ENCODE data around the gene URI1. TPM values are rescaled to one million over a fixed set of nuclear protein-coding genes. Genes with fewer than 3 reads are reported as not detected.
"Not testable (repeated sequence)": the region's sequence is repeated elsewhere in the genome, so short reads cannot be mapped to it uniquely, and the experiment has no call there.

URI1 gene
- total RNA-seq, 1 experiment from 2014 or later: 68.9 TPM

- Mint-ChIP-seq H3K4me1 (ENCODE audit: insufficient read depth, unreplicated experiment) (peaks cover 47% of the 10 kb centered on the region), H3K36me3 (ENCODE audit: insufficient read depth, unreplicated experiment) (peaks cover 5% of the 10 kb centered on the region), H3K9me3 (ENCODE audit: unreplicated experiment) (peaks cover 7% of the 10 kb centered on the region), H3K27me3 (ENCODE audit: insufficient read depth, unreplicated experiment) (no peaks in the 10 kb centered on the region), H3K27ac (ENCODE audit: low read depth, unreplicated experiment) (no peak overlapping the region), H3K4me3 (ENCODE audit: unreplicated experiment) (no peak overlapping the region)
- no peak for DNase-seq (ENCODE audit: unreplicated experiment)
- TF ChIP-seq CTCF (IDR thresholded peaks at IDR 0.05; ENCODE audit: unreplicated experiment): no peak
- intact Hi-C loops (cut with micrococcal nuclease): no loop called here
- ChIA-PET POLR2A (no interaction called here), CTCF (interaction anchor here (0.6 kb wide), 1 partner anchor 336 kb away, joined by 4 read pairs; no protein-coding TSS in a partner anchor)
- no TSS peak for BruUV-seq (replicated peaks)
Measured at GRCh38 chr19:29947871-29948270, 5.8 kb downstream of the URI1 start.

DNA sequence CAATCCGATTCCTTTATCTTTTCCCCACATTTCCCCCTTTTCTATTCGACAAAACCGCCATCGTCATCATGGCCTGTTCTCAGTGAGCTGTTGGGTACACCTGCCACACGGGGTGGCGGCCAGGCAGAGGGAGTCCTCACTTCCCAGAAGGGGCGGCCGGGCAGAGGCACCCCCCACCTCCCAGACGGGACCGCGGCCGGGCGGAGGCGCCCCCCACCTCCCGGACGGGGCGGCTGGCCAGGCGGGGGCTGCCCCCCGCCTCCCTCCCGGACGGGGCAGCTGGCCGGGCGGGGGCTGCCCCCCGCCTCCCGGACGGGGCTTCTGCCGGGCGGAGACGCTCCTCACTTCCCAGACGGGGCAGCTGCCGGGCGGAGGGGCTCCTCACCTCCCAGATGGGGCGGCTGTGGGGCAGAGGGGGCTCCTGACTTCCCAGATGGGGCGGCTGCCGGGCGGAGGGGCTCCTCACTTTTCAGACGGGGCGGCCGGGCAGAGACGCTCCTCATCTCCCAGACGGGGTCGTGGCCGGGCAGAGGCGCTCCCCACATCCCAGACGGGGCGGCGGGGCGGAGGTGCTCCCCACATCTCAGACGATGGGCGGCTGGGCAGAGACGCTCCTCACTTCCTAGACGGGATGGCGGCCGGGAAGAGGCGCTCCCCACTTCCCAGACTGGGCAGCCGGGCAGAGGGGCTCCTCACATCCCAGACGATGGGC is 6.9 kb downstream of the URI1 start:
- CTCF ChIA-PET; H3K27ac Mint-ChIP-seq (ENCODE audit: low read depth, unreplicated experiment); intact Hi-C loops (cut with micrococcal nuclease); H3K27me3 Mint-ChIP-seq (ENCODE audit: insufficient read depth, unreplicated experiment); H3K36me3 Mint-ChIP-seq (ENCODE audit: insufficient read depth, unreplicated experiment); BruUV-seq (replicated peaks); H3K4me3 Mint-ChIP-seq (ENCODE audit: unreplicated experiment); H3K9me3 Mint-ChIP-seq (ENCODE audit: unreplicated experiment); DNase-seq (ENCODE audit: unreplicated experiment): not testable (repeated sequence)
- H3K4me1 Mint-ChIP-seq (ENCODE audit: insufficient read depth, unreplicated experiment): peaks cover 54% of the 10 kb centered on the region
- POLR2A ChIA-PET: interaction anchor here (0.6 kb wide), 1 partner anchor 18 kb away, joined by 3 read pairs; no protein-coding TSS in a partner anchor

GRCh38 chr19:29952177-29952576 is 10.1 kb downstream of the URI1 start:
- no peaks in the 10 kb centered on the region for H3K36me3 Mint-ChIP-seq (ENCODE audit: insufficient read depth, unreplicated experiment)
- no TSS peak for BruUV-seq (replicated peaks)
- no peaks in the 10 kb centered on the region for H3K9me3 Mint-ChIP-seq (ENCODE audit: unreplicated experiment)
- no peak for DNase-seq (ENCODE audit: unreplicated experiment)
- no peak overlapping the region for H3K4me3 Mint-ChIP-seq (ENCODE audit: unreplicated experiment)
- TF ChIP-seq CTCF (IDR thresholded peaks at IDR 0.05; ENCODE audit: unreplicated experiment): no peak
- peaks cover 36% of the 10 kb centered on the region for H3K4me1 Mint-ChIP-seq (ENCODE audit: insufficient read depth, unreplicated experiment)
- no peak overlapping the region for H3K27ac Mint-ChIP-seq (ENCODE audit: low read depth, unreplicated experiment)
- intact Hi-C loops (cut with micrococcal nuclease): no loop called here
- no peaks in the 10 kb centered on the region for H3K27me3 Mint-ChIP-seq (ENCODE audit: insufficient read depth, unreplicated experiment)
- ChIA-PET POLR2A (interaction anchor here (0.8 kb wide), 1 partner anchor 10 kb away, joined by 3 read pairs; no protein-coding TSS in a partner anchor), CTCF (no interaction called here)

DNA sequence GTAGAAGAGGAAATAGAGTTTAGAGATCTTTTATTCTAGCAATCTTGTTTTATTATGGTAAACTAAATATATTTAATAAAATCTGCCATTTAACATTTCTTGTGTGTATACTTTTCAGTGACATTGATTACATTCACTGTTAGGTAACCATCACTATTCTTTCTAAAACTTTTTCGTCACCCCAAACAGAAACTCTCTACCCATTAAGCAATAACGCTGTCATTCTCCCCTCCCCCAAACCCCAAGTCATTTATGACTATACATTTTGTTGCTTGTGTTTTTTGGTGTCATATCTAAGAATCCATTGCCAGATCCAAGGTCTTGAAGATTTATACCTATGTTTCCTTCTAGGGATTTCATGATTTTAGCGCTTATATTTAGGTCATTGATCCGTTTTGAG is 10.6 kb downstream of the URI1 start:
- H3K36me3 Mint-ChIP-seq (ENCODE audit: insufficient read depth, unreplicated experiment): no peaks in the 10 kb centered on the region
- no peak overlapping the region for H3K4me3 Mint-ChIP-seq (ENCODE audit: unreplicated experiment)
- TF ChIP-seq CTCF (IDR thresholded peaks at IDR 0.05; ENCODE audit: unreplicated experiment): no peak
- intact Hi-C loops (cut with micrococcal nuclease): no loop called here
- H3K27ac Mint-ChIP-seq (ENCODE audit: low read depth, unreplicated experiment): no peak overlapping the region
- DNase-seq (ENCODE audit: unreplicated experiment): no peak
- no TSS peak for BruUV-seq (replicated peaks)
- no peaks in the 10 kb centered on the region for H3K27me3 Mint-ChIP-seq (ENCODE audit: insufficient read depth, unreplicated experiment)
- no peaks in the 10 kb centered on the region for H3K9me3 Mint-ChIP-seq (ENCODE audit: unreplicated experiment)
- ChIA-PET POLR2A (no interaction called here), CTCF (no interaction called here)
- peaks cover 31% of the 10 kb centered on the region for H3K4me1 Mint-ChIP-seq (ENCODE audit: insufficient read depth, unreplicated experiment)
